OCI-LY3 (cell line): ENCODE results near the gene C2orf42.
"Not testable (repeated sequence)": the region's sequence is repeated elsewhere in the genome, so short reads cannot be mapped to it uniquely, and the experiment has no call there.

Source experiments
- H2AFZ ChIP-seq: fragments of 200-600, 300-600 bp; shearing (Covaris generic); 2 replicates; pipeline ENCODE4 v1.6.0; 2014; ENCODE audit warnings: antibody characterized with exemption, low read depth, low read length
- H3K27ac ChIP-seq: fragments of 200-600, 300-600 bp; sonication (generic); 2 replicates; pipeline ENCODE4 v1.5.1; 2014; ENCODE audit warnings: mild to moderate bottlenecking, low read length, moderate library complexity, mixed read lengths
- H3K27me3 ChIP-seq: fragments of 200-600, 300-600 bp; sonication (generic); 2 replicates; pipeline ENCODE4 v1.6.1; 2014; ENCODE audit warnings: low read depth, low read length, mixed read lengths
- H3K36me3 ChIP-seq: fragments of 200-600, 300-600 bp; sonication (generic); replicated peaks from 2 replicates; pipeline ENCODE3; 2014; ENCODE audit warnings: low read depth, low read length, mixed read lengths
- H3K4me1 ChIP-seq: fragments of 300-600, 200-600 bp; sonication (generic); 2 replicates; pipeline ENCODE4 v1.6.1; 2014; ENCODE audit warnings: low read length, mixed read lengths
- H3K4me2 ChIP-seq: fragments of 200-600, 300-600 bp; sonication (generic); 2 replicates; pipeline ENCODE4 v1.6.1; 2014; ENCODE audit warnings: low read length, mixed read lengths
- H3K4me3 ChIP-seq: fragments of 300-600, 200-600 bp; sonication (generic); 2 replicates; pipeline ENCODE4 v1.5.1; 2014; ENCODE audit warnings: antibody characterized with exemption, mild to moderate bottlenecking, low read length, moderate library complexity
- H3K79me2 ChIP-seq: fragments of 300-600, 200-600 bp; shearing (Covaris generic); 2 replicates; pipeline ENCODE4 v1.6.1; 2014; ENCODE audit warnings: mild to moderate bottlenecking, low read length, mixed read lengths
- H3K9ac ChIP-seq: fragments of 300-600, 200-600 bp; shearing (Covaris generic); 2 replicates; pipeline ENCODE4 v1.6.0; 2014; ENCODE audit warnings: mild to moderate bottlenecking, low read length, moderate library complexity
- H3K9me3 ChIP-seq: fragments of 200-600, 300-600 bp; shearing (Covaris generic); 2 replicates; pipeline ENCODE4 v1.6.1; 2014; ENCODE audit warnings: low read length, mixed read lengths; ENCODE audit not compliant: insufficient read depth
- H4K20me1 ChIP-seq: fragments of 200-600, 300-600 bp; sonication (generic); 2 replicates; pipeline ENCODE4 v1.6.1; 2016; ENCODE audit warnings: low read length, mixed read lengths; ENCODE audit not compliant: insufficient read depth
- CTCF ChIP-seq: fragments of 200-600, 300-600 bp; sonication (generic); IDR thresholded peaks from 2 replicates; pipeline ENCODE4 v1.5.1; 2014; ENCODE audit warnings: antibody characterized with exemption, low read length, low read depth
- EZH2phosphoT487 ChIP-seq: fragments of 200-600 bp; shearing (Covaris generic); IDR thresholded peaks from 2 replicates; pipeline ENCODE4 v1.6.1; 2018; ENCODE audit warnings: antibody characterized with exemption, mixed run types, low read depth

Gene C2orf42

GRCh38 chr2:70132244-70133126 lies 58.3 kb downstream of the C2orf42 start:
- peak overlapping the region; percentile 92 for H3K4me2 ChIP-seq
- no peaks in the 10 kb centered on the region for H4K20me1 ChIP-seq
- no peaks in the 10 kb centered on the region for H3K27me3 ChIP-seq
- TF ChIP-seq EZH2phosphoT487 (no peak), CTCF (no peak)
- H3K4me3 ChIP-seq, result peak overlapping the region; percentile 67
- H3K4me1 ChIP-seq, result peaks cover 54% of the 10 kb centered on the region
- no peaks in the 10 kb centered on the region for H3K36me3 ChIP-seq
- no peaks in the 10 kb centered on the region for H3K9me3 ChIP-seq
- peak overlapping the region; percentile 86 for H2AFZ ChIP-seq
- peak overlapping the region; percentile 75 for H3K9ac ChIP-seq
- no peaks in the 10 kb centered on the region for H3K79me2 ChIP-seq
- peak overlapping the region; percentile 87 for H3K27ac ChIP-seq

GRCh38 chr2:70131344-70132143 lies 59.3 kb downstream of the C2orf42 start:
- not testable (repeated sequence) for H3K27me3 ChIP-seq, H3K36me3 ChIP-seq, H3K79me2 ChIP-seq, H3K9me3 ChIP-seq, H4K20me1 ChIP-seq
- peaks cover 60% of the 10 kb centered on the region for H3K4me1 ChIP-seq
- 0 out of 2 replicates have a peak overlapping the region, but pooled peaks have one; percentile 19 for H2AFZ ChIP-seq
- H3K27ac ChIP-seq, result peak overlapping the region; percentile 87; the same call in 1 of the 2 replicates
- H3K4me2 ChIP-seq, result peak overlapping the region; percentile 92
- H3K9ac ChIP-seq, result peak overlapping the region; percentile 75
- peak overlapping the region; percentile 67 for H3K4me3 ChIP-seq

- no peak overlapping the region for H3K4me3 ChIP-seq
- no peak overlapping the region for H3K4me2 ChIP-seq
- no peak overlapping the region; the same call in 1 of the 2 replicates for H3K27ac ChIP-seq
- H4K20me1 ChIP-seq, result no peaks in the 10 kb centered on the region
- no peaks in the 10 kb centered on the region for H3K79me2 ChIP-seq
- H2AFZ ChIP-seq, result peak overlapping the region; percentile 44; the same call in 1 of the 2 replicates
- H3K4me1 ChIP-seq, result peaks cover 57% of the 10 kb centered on the region
- no peaks in the 10 kb centered on the region for H3K9me3 ChIP-seq
- no peak overlapping the region for H3K9ac ChIP-seq
- TF ChIP-seq EZH2phosphoT487 (no peak), CTCF (no peak)
- H3K27me3 ChIP-seq, result no peaks in the 10 kb centered on the region
- no peaks in the 10 kb centered on the region for H3K36me3 ChIP-seq
Measured at GRCh38 chr2:70128005-70128404, 62.8 kb downstream of the C2orf42 start.

GRCh38 chr2:70126413-70126812 lies 64.4 kb downstream of the C2orf42 start:
- no peaks in the 10 kb centered on the region for H3K9me3 ChIP-seq
- no peak overlapping the region for H3K4me3 ChIP-seq
- no peak overlapping the region for H3K27ac ChIP-seq
- H3K4me1 ChIP-seq, result peaks cover 55% of the 10 kb centered on the region
- H3K27me3 ChIP-seq, result no peaks in the 10 kb centered on the region
- H3K9ac ChIP-seq, result peak overlapping the region; percentile 97; the same call in 1 of the 2 replicates
- no peaks in the 10 kb centered on the region for H3K36me3 ChIP-seq
- H3K4me2 ChIP-seq, result peak overlapping the region; percentile 92
- H4K20me1 ChIP-seq, result no peaks in the 10 kb centered on the region
- TF ChIP-seq CTCF (no peak), EZH2phosphoT487 (no peak)
- H2AFZ ChIP-seq, result peak overlapping the region; percentile 56; the same call in 1 of the 2 replicates
- no peaks in the 10 kb centered on the region for H3K79me2 ChIP-seq
